ENCODE results near the gene USP49. TPM values are rescaled to one million over a fixed set of nuclear protein-coding genes. Genes with fewer than 3 reads are reported as not detected.

The USP49 gene
- total and polyA plus RNA-seq, 2 of the 4 experiments (the other 2 are of a cell fraction), result 1.4 to 2.1 TPM

DNA sequence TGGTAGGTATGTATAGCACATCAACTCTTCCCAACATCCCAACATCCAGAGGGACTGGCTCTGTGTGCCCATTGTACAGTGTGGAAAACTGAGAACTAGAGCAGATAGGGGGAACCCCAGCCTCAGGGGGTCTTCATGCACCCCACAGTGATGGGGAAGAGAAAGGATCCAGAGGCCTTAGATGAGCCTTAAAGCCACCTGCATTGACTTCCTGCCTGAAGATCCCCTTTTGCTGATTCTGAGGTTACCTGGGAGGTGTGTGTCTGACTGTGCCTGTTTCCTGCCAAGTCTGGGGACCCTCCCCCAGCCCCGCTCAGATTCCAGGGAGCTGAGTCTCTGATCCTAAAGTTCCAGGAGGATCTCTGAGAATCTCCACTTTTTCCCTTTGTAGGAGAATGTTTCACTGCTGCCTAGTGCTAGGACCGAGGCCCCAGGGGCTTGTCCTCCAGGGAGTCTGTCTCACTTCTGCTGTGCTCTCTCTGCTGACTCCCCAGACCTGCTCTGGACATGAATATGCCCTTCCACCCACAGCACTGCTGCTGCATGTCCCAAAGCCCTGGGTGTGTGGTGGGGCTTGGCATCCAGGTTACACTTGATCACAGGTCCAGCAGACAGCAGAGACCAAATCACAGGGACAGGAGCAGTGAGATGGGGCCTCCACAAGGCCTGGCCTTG is 135.1 kb downstream of the USP49 start:
- no CpG with 5 or more reads among the region's 2 CpGs for WGBS, 2 experiments (ENCODE audit: extremely low coverage in 2 of 2, insufficient read length in 1 of 2)
- Histone ChIP-seq H3K4me3 (ENCODE audit: insufficient read depth, low read depth, low read length) (no peak overlapping the region), H3K9me1 (ENCODE audit: insufficient read depth, low read length) (no peaks in the 10 kb centered on the region; the same call in 1 of the 2 replicates), H4K20me1 (ENCODE audit: insufficient read depth, low read length) (no peaks in the 10 kb centered on the region), H3K18ac (ENCODE audit: low read depth, low read length) (no peak overlapping the region), H2BK15ac (ENCODE audit: low read depth, low read length) (no peak overlapping the region), H2AFZ (replicated peaks; ENCODE audit: low read length, poor library complexity) (no peak overlapping the region), H3K79me1 (ENCODE audit: low read depth in 1 of 2, low read length in 2 of 2) (no peaks in the 10 kb centered on the region), H3K9me3 (ENCODE audit: control insufficient read depth, insufficient read depth, low read length) (no peaks in the 10 kb centered on the region), H2AK5ac (ENCODE audit: low read depth, low read length) (no peak overlapping the region), H3K4me2 (ENCODE audit: low read depth, low read length) (no peak overlapping the region), H4K5ac (ENCODE audit: low read depth, low read length) (no peak overlapping the region), H4K8ac (ENCODE audit: low read depth in 2 of 2, low read length in 2 of 2) (no peak overlapping the region), H3K27me3 (ENCODE audit: control insufficient read depth, insufficient read depth, low read length) (peaks cover 25% of the 10 kb centered on the region), H3K4me1 (ENCODE audit: control insufficient read depth, insufficient read depth, low read length) (peaks cover 3% of the 10 kb centered on the region; the same call in 1 of the 2 replicates), H3K14ac (replicated peaks; ENCODE audit: low read depth, low read length) (no peak overlapping the region), H2AK9ac (replicated peaks; ENCODE audit: low read depth, low read length, poor library complexity) (no peak overlapping the region), H2BK20ac (ENCODE audit: low read depth, low read length) (no peak overlapping the region), H2BK5ac (ENCODE audit: low read depth, low read length, poor library complexity, severe bottlenecking) (no peak overlapping the region), H2BK120ac (ENCODE audit: low read depth, low read length) (no peak overlapping the region), H4K91ac (ENCODE audit: insufficient read depth, low read depth, low read length) (no peak overlapping the region), H3K27ac (ENCODE audit: insufficient read depth, low read length) (no peak overlapping the region), H3K56ac (ENCODE audit: extremely low read depth, insufficient read depth, low read length) (no peak overlapping the region), H3K36me3 (ENCODE audit: control insufficient read depth, insufficient read depth, low read length) (no peaks in the 10 kb centered on the region), H3K23ac (ENCODE audit: low read depth, low read length) (no peak overlapping the region), H3K9ac (ENCODE audit: low read depth, low read length) (no peak overlapping the region), H3K4ac (ENCODE audit: low read depth, low read length) (no peak overlapping the region)
- dilution Hi-C loops (cut with HindIII; ENCODE audit: low sequenced_read_pairs, unreplicated experiment) (no loop called here), in situ Hi-C loops (cut with MboI; ENCODE audit: low sequenced_read_pairs) (no loop called here), intact Hi-C loops (cut with micrococcal nuclease) (no loop called here)
- DNase-seq (no peak), ATAC-seq (ENCODE audit: low read depth) (no peak)
- ChIA-PET CTCF (no interaction called here), POLR2A (ENCODE audit: unreplicated experiment) (no interaction called here)
- TF ChIP-seq MXI1 (IDR thresholded peaks at IDR 0.05; ENCODE audit: borderline replicate concordance, low read depth, low read length) (no peak), MAZ (IDR thresholded peaks at IDR 0.05; ENCODE audit: borderline replicate concordance, low read depth, low read length) (no peak), RAD21 (IDR thresholded peaks at IDR 0.05; ENCODE audit: low read length) (no peak), MAFK (IDR thresholded peaks at IDR 0.05; ENCODE audit: low read depth, low read length) (no peak), NFE2L2 (IDR thresholded peaks at IDR 0.05; ENCODE audit: low read depth, low read length) (no peak), POLR2A (IDR thresholded peaks at IDR 0.05; ENCODE audit: low read depth, low read length) (no peak), RFX5 (IDR thresholded peaks at IDR 0.05; ENCODE audit: low read depth, low read length) (no peak), CEBPB (IDR thresholded peaks at IDR 0.05; ENCODE audit: low read depth, low read length) (no peak), RCOR1 (IDR thresholded peaks at IDR 0.05; ENCODE audit: insufficient replicate concordance, low read length) (no peak), BHLHE40 (IDR thresholded peaks at IDR 0.05; ENCODE audit: low read depth, low read length) (no peak)
- BruUV-seq (replicated peaks), result no TSS peak

Measured in IMR-90 (cell line).